Activated CD4-positive, alpha-beta T cell treated with anti-CD3 and anti-CD28 coated beads for 1 hour (primary cell): ENCODE data around the gene RAPGEF2.
"Not testable (repeated sequence)": the region's sequence is repeated elsewhere in the genome, so short reads cannot be mapped to it uniquely, and the experiment has no call there.

Experiments
- DNase-seq: peaks from one replicate; pipeline ENCODE4 v3.0.0-alpha.2; 2020

Gene RAPGEF2

GRCh38 chr4:159163521-159163920 is 60.6 kb downstream of the RAPGEF2 start:
- no peak for DNase-seq

- DNase-seq = no peak
Observed at GRCh38 chr4:159169404-159170302, 66.8 kb downstream of the RAPGEF2 start.

DNA sequence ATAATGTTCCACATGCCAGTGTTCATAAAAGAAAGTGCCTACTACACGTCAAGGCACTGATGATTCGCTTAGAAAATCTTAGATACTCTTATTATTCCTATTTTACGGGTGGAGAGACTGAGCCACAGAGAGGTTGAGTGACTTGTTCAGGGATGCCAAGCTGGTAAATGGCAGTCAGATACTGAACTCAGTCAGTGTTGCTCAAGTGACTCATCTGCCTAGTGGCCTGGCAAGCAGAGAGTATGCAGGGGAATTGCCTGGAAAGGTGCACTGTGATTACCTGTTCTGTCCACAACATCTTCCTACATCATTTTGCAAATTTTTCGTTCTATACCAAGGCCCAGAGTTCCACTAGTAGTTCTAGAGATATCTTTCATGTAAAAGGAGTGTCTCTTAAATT is 68.4 kb downstream of the RAPGEF2 start:
- DNase-seq = no peak

DNA sequence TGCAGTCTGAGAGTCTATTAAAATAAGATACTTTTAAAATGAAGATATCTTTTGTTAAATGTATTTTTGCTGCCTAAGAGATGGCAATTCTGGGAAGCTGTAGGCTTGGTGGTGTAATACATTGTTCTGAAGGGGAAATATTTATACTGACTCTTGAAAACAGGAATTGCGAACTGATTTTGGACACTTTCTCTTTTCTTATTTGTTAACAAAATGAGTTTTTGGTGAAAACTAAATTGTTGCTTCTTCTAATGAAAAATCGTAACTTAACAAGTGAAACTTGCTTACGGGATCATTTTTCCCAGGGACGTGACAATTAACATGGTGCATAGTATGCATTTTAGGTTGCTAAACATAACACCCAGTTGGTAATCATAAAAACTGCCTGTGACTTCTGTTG is 71.0 kb downstream of the RAPGEF2 start:
- no peak for DNase-seq

DNA sequence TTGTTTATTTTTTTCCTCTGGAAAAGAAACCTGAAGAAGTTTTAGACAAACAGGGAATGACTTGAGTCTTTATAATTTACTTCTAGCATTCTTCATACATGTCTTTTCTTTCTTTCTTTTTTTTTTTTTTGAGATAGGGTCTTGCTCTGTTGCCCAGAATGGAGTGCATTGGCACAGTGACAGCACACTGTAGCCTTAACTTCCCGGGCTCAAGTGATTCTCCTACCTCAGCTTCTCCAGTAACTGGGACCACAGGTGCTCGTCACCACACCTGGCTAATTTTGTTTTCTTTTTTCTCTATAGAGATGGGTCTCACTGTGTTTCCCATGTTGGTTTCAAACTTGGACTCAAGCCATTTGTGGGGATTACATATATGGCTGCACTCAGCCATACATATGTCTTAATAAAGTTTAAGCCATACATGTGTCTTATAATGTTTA is 71.8 kb downstream of the RAPGEF2 start:
- no peak for DNase-seq

DNA sequence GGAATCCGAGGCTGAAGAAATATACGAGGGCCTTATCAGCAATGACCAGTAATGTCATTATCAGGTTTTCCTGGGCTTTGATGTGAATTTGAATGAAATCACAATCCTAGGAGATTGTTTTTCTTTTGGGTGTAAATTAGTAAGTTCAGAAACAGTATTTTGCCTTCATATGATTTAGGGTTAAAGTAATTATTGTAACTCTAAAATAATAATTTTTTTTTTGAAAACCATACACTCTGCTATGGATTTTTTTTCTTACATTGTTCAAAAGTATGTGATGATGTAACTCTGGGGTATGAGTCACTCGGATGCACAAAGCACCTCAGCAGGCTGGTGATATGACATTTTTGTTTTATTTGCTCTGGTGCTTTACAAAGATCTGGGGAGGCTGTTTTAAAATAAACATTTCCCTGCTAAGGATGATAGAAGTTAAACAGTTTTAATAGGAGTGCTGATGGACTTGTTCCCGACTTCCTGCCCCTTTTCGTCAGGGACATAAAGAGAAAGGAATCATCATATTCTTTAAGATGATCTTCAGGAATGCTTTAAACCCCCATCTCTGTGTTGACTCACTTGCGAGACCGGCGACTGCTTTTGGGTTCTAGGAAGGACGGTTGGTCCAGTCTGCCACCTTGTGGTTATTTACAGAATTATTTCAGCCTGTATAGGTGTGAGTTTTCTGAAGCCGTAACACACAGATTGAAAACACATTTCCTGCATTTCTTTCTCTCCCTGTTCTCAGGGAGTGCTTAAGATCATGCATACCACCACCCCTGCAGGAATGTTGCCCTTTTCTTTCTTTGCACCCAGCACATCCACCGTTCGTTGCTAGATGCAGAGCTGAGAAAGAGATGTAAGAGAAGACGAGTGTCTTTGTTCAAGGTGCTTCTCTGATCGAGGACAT is 72.5 kb downstream of the RAPGEF2 start:
- DNase-seq = peak; percentile 39

GRCh38 chr4:159175989-159176375 is 73.1 kb downstream of the RAPGEF2 start:
- DNase-seq = no peak

DNA sequence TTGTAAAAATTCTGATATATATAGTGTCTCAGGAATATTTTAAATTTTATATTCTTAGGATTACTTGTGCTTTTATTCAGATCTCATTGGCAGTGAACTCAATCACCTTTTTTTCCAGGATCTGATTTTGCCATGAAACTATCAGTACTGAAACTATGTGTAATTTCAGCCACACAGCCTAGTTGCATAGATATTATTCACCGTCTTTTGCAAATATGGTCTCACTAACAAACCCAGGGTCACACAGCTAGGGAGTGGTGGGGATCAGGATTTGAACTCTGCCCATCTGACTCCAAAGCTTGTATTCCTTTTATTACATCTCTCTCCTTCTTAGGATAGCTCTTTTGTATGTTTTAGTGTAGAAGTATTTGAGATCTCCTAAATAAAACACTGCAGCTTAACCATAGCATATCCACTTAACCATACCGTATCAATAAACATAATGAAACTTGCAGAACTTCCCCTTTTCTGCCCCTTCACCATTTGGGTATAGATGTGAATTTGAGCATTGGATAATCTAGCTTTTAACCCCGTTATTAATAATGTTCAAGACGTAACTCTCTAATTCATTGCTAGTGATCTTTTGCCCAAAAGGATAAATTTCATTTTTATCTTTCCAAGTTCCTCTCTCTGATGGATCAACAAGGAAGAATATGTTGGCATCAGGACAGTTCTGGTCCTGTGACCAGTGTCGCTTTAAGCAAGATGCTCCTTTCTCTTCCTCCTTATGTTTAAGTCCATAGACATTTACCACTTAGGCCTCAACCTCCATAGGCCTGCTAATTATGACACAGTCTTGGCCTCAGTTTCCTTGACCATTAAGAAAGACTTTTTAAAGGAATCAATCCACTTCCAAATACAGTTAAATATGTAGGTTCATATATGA is 74.6 kb downstream of the RAPGEF2 start:
- no peak for DNase-seq

- DNase-seq = no peak
Observed at GRCh38 chr4:159178151-159178546, 75.3 kb downstream of the RAPGEF2 start.

- DNase-seq = no peak
Observed at GRCh38 chr4:159178979-159179969, 76.4 kb downstream of the RAPGEF2 start.

DNA sequence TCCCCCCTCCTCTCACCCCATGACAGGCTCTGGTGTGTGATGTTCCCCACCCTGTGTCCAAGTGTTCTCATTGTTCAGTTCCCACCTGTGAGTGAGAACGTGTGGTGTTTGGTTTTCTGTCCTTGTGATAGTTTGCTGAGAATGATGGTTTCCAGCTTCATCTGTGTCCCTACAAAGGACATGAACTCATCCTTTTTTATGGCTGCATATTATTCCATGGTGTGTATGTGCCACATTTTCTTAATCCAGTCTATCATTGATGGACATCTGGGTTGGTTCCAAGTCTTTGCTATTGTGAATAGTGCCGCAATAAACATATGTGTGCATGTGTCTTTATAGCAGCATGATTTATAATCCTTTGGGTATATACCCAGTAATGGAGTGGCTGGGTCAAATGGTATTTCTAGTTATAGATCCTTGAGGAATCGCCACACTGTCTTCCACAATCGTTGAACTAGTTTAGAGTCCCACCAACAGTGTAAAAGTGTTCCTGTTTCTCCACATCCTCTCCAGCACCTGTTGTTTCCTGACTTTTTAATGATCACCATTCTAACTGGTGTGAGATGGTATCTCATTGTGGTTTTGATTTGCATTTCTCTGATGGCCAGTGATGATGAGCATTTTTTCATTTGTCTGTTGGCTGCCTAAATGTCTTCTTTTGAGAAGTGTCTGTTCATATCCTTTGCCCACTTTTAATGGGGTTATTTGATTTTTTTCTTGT is 81.2 kb downstream of the RAPGEF2 start:
- not testable (repeated sequence) for DNase-seq

GRCh38 chr4:159185591-159186023 is 82.7 kb downstream of the RAPGEF2 start:
- no peak for DNase-seq

DNA sequence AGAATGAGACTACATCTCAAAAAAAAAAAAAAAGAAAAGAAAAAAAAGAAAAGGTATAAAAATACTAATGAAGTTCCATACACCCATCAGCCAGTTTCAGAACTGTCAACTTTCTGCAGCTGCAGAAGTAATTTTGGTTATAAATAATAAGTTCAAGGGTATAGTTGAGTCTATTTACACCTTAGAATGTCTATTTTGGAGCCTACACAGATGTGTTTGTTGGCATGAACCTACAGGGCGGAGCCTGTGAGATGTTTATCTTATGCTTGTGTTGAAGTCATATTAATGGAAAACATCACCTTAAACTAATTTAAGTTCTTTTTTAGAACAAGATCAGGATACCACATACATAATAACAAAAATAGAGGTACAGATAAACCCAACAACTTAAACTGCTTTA is 85.8 kb downstream of the RAPGEF2 start:
- no peak for DNase-seq

- DNase-seq = no peak
Observed at GRCh38 chr4:159190651-159191050, 87.8 kb downstream of the RAPGEF2 start.

DNA sequence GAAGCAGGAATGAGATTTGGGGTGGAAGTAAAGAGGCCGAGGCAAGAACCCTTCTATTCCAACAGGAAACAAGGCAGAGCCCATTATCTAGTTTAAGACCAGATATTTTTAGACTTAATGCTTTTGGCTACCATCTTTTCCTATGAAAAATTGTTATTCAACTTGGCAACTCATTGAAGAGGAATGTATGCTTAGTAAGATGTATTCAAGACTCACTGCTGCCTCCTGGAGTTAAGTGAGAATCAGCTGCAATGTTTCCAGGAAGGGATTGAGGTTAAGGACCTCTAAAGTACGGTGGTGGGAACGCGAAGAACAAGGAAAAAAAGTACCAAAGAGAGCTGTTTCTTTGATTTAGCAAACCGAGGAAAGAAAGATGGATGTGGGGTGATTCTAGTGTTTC is 89.1 kb downstream of the RAPGEF2 start:
- no peak for DNase-seq

DNA sequence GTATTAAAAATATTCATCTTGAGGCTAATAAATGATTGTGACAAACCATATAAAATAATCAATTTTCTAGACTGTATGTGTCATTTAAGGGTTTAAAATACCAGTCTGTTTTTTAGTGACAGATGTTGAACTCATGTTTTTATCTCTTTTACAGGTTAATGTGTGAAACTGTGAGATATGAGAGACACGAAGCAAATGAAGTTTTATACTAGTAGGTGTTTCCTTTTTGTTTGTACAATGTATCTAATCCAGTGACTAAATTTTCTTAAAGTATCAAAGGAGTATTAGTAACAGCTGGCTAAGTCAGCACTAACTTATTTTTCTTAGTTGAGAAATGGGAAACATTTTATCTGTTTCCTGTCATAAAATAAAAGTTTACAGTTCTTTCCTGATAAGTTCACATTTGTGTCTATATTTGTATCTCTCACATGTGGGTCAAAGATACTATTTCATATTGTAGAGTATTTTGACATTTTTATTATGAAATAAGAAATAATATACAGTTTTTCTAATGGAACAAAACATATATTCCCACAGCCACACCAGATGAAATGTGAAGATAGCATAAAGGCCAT is 90.3 kb downstream of the RAPGEF2 start:
- DNase-seq = no peak

- DNase-seq = no peak
Observed at GRCh38 chr4:159195361-159195769, 92.5 kb downstream of the RAPGEF2 start.

GRCh38 chr4:159197260-159197884 is 94.5 kb downstream of the RAPGEF2 start:
- DNase-seq = no peak

DNA sequence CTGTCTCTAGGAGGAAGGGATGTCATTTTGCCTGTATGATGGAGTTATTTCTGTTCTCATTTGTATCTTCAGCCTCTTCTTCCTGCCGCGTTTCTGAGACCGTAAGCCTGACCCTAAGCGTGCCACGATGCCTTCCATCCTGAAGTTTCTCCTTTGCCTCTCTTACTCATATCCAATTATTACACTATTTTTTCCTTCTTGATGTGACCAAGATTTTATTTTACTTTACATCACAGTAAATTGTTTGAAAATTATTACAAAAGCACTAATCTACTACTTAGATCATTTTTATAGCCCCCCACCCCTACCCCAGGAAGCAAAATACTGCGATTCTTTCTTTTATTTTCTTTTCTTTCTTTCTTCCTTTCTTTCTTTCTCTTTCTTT is 95.0 kb downstream of the RAPGEF2 start:
- no peak for DNase-seq

- no peak for DNase-seq
Observed at GRCh38 chr4:159199826-159200225, 96.9 kb downstream of the RAPGEF2 start.
